Medulla oblongata (tissue), 1 donor: ENCODE results near the gene CCS.
A peak's percentile ranks its signal among the peaks of the same experiment; 100 is the strongest.
"Not testable (repeated sequence)": the region's sequence is repeated elsewhere in the genome, so short reads cannot be mapped to it uniquely, and the experiment has no call there.

ENCODE experiments used
- DNase-seq: peaks from one replicate; pipeline ENCODE4 v3.0.0-alpha.2; 2015; ENCODE audit errors: extremely low spot score

Gene CCS

GRCh38 chr11:66626382-66626781, 33.4 kb downstream of the CCS start:
- no peak for DNase-seq

GRCh38 chr11:66626926-66627325, 33.9 kb downstream of the CCS start:
- DNase-seq = peak; percentile 38

GRCh38 chr11:66628061-66628603, 35.1 kb downstream of the CCS start:
- no peak for DNase-seq

- no peak for DNase-seq
Observed at GRCh38 chr11:66629356-66629755, 36.4 kb downstream of the CCS start.

- no peak for DNase-seq
Observed at GRCh38 chr11:66631883-66632282, 38.9 kb downstream of the CCS start.

- DNase-seq = no peak
Observed at GRCh38 chr11:66632952-66633351, 40.0 kb downstream of the CCS start.

- DNase-seq = no peak
Observed at GRCh38 chr11:66636411-66636810, 43.4 kb downstream of the CCS start.

GRCh38 chr11:66637557-66638176, 44.7 kb downstream of the CCS start:
- DNase-seq = no peak

- peak; percentile 100 for DNase-seq
Observed at GRCh38 chr11:66638177-66639065, 45.4 kb downstream of the CCS start, which contains the start of gene RBM4. TSS of gene RBM4 (plus strand) at chr11:66638703. CDS start at chr11:66639712, 1,009 bp downstream.

- DNase-seq = peak; percentile 55
Observed at GRCh38 chr11:66639066-66639813, 46.3 kb downstream of the CCS start.

- DNase-seq = not testable (repeated sequence)
Observed at GRCh38 chr11:66639814-66640340, 46.9 kb downstream of the CCS start.

- no peak for DNase-seq
Observed at GRCh38 chr11:66641834-66642233, 48.8 kb downstream of the CCS start.

GRCh38 chr11:66643745-66644437, 50.9 kb downstream of the CCS start:
- no peak for DNase-seq

GRCh38 chr11:66646828-66647227, 53.8 kb downstream of the CCS start:
- DNase-seq = no peak

GRCh38 chr11:66649903-66650302, 56.9 kb downstream of the CCS start:
- no peak for DNase-seq

- no peak for DNase-seq
Observed at GRCh38 chr11:66651016-66651415, 58.0 kb downstream of the CCS start.

- DNase-seq = no peak
Observed at GRCh38 chr11:66652651-66653050, 59.7 kb downstream of the CCS start.

GRCh38 chr11:66653123-66653522, 60.1 kb downstream of the CCS start:
- DNase-seq = no peak
